Mesenteric fat pad (tissue), 1 donor: ENCODE results near the gene MMP19. TPM values are rescaled to one million over a fixed set of nuclear protein-coding genes. Genes with fewer than 3 reads are reported as not detected.
A peak's percentile ranks its signal among the peaks of the same experiment; 100 is the strongest.

Source experiments
- DNase-seq: peaks from one replicate; pipeline ENCODE4 v3.0.0-alpha.2; 2020; ENCODE audit warnings: low spot score
- long read RNA-seq: library from polyadenylated mRNA; unstranded; transcript quantifications from one replicate; pipeline ENCODE4 v2.0.0, GENCODE V29; 2020
- total RNA-seq: library from RNA; stranded (reverse); fragmentation: NEBNext Ultra II Directional; extraction: Animal tissue kit (Norgen Biotek cat#: 25700); gene quantifications from one replicate; pipeline ENCODE4 v1.2.1, GENCODE V29; 2021
- donor health status: DM: yes; HTN: yes; CAD: no.

MMP19 gene, protein sequence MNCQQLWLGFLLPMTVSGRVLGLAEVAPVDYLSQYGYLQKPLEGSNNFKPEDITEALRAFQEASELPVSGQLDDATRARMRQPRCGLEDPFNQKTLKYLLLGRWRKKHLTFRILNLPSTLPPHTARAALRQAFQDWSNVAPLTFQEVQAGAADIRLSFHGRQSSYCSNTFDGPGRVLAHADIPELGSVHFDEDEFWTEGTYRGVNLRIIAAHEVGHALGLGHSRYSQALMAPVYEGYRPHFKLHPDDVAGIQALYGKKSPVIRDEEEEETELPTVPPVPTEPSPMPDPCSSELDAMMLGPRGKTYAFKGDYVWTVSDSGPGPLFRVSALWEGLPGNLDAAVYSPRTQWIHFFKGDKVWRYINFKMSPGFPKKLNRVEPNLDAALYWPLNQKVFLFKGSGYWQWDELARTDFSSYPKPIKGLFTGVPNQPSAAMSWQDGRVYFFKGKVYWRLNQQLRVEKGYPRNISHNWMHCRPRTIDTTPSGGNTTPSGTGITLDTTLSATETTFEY
- total RNA-seq, result 774 TPM
- long read RNA-seq, transcript MMP19-201 (9 exons, 2,229 nt), result major isoform, 126 of 735 reads
- long read RNA-seq, partial matches to known transcripts, result 238 of 735 reads
- long read RNA-seq, other reads (novel, unspliced or antisense), result 370 of 735 reads

DNA sequence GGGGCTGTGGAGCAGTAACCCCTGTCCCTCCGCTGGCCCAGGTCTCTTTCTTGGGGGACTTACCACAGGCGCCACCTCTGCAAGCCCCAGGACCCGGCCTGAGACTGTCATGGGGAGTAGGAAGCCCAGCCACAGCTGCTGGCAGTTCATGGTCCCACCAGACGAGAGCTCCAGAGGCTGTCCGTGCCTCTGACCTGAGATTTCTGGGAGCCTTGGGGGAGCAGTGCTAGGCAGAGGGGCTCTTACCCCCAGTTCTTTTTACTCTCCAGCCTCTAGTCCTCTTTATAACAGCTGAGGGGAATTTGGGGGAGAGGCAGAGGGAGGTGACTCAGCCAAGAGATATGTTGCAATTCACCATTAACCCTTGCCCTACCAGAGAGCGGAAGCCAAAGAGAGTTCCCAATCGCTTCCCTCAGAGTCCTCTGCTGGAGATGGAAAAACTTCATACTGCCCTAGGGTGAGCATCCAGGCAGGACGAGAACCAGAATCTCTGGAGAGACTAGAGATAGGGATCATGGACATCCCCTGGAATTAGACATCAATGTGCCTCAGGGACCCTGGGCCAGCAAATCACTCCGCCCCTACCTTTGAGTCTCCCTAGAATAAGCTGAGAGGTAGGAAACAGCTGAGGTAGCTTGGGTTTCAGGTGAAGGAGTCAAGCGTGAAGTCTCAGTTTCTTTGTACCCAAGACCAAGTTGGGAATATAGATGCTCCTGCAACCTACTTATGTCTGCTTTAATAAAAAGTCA lies at the start of gene MMP19:
Gene MMP19, minus strand, starts transcription at position 256 of the 749 bp plus-strand sequence. Its CDS starts 106 bp downstream, at position 150.
- DNase-seq, result peak; percentile 79

DNA sequence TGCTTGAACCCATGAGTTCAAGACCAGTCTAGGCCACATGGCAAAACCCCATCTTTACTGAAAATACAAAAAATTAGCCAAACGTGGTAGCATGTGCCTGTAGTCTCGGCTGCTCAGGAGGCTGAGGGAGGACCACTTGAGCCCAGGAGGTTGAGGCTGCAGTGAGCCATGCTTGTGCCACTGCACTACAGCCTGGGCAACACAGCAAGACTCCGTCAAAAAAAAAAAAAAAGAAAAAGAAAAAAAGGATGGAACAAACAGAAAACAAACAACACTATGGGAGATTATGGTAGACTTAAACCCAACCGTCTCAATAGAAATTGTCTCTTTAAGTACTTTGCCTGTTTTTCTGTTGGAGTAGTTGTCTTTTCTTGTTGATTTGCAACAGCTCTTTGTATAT lies 48.6 kb upstream of the MMP19 start:
- DNase-seq, result no peak

DNA sequence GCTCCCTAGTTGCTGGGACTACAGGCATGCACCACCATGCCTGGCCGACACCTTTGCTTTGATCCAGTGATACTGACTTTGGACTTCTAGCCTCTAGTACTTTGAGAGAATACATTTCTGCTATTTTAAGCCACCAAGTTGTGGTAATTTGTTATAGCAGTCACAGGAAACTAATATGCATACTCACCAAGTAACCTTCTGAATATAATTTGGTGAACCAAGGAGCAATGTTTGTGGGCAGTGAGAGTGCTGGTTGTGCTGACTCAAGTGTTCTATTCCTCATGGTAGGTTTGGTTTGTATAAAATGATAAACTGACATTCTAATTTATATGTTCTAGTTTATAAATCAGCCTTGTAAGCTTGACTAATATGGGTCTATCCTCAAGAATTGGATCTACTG lies 42.4 kb upstream of the MMP19 start:
- no peak for DNase-seq

DNA sequence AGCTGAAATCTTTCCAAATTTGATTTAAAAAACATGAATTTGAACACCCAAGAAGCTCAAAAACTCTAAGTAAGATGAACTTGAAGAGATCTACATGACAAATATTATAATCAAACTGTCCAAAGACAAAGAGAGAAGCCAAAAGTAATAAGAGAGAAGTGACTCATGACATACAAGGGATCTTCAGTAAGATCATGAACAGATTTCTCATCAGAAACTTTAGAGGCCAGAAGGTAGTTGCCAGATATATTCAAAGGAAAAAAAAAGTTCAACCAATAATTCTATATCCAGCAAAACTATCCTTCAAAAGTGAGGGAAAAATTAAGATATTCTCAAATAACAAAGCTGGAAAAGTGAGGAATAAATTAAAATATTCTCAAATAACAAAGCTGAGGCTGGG lies 35.1 kb upstream of the MMP19 start:
- DNase-seq, result no peak

DNA sequence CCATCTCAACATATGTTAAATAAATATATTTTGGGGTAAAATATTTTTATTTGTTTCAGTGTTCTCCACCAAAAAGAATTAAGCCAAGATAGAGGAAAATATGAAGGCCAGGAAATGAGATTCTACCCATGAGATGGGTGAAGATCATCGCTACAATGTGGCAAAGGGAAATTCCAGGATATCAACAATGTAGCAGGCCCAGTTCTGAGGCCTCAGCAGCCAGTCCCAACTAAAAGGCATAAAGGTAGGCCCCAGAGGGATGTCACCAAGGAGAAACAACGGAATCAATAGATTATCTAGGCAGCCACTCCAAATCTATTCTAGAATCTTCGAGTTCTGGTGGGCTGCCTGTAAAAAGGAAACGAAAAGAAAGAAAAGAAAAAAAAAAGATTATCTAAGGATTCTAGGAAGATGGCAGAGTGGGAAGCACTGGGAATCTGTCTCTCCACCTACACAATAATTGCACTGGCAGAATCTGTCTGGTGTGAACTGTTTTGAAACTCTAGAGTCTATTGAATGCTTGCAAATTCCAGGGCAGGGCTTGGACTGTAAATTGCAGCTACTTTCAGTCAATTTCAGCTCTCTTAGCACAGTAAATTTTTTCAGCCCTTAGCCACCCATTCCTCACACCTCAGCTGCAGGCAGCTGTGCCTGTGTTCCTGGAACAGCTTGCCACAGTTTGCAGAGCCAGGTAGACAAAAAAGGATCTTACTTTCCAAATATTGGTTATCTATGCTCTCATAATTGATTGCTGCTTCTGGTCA lies 33.1 kb upstream of the MMP19 start:
- no peak for DNase-seq

DNA sequence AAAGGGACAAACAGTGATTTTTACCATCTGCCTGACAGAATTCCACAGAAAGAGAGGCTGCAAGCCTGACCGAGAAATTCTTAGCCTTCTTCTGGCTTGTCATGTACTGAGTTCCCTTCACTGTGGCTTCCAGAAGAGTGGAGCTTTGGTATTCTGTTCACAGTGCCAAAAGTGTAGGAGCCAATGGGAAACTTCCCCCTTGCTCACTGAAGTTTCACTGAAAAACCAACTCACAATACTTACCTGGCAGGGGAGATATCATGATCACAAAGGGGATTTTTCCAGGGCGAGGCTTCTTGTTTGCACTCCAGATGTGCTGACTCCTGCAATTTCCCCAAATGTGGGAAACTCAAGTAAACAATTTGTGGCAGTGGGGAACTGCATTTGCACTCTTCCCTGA lies 31.7 kb upstream of the MMP19 start:
- peak; percentile 2 for DNase-seq

DNA sequence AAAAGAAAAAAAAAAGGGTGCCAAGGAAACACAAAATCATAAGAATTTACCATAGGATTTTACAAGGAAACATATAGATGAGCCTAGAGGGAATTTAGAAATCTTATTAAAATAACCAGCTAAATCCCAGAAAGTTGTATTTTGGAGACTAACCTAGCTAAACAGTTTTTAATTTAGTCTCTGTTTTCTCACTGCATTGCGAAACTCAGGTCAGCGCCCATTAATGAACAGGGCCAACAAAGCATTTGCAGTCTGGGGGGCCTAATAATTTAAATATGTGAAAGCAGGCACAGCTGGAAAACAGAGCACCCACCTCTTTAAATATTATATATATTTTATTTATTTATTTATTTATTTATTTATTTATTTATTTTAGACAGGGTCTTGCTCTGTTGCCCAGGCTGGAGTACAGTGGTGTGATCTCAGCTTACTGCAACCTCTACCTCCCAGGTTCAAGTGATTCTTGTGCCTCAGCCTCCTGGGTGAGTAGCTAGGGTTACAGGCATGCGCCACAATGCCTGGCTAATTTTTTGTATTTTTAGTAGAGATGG lies 23.8 kb upstream of the MMP19 start:
- peak; percentile 8 for DNase-seq

DNA sequence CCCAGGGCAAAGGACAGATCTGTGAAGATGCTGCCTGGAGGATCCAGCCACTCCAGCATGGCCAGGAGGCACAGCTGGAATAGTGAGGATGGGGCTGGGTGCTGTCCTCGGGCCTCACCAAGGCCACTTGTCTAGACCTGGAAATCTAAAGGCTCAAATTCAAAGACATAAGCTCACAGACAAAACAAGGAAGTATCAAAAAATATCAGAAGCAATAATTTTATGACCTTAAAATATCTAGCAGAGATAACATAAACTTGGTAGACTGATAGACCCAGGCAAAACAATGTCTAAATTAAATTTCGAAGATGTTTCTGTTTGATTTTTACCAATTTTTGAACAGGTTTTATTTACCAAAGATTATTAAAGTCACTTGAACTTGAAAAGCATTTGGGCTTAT lies 22.6 kb upstream of the MMP19 start:
- DNase-seq, result no peak

DNA sequence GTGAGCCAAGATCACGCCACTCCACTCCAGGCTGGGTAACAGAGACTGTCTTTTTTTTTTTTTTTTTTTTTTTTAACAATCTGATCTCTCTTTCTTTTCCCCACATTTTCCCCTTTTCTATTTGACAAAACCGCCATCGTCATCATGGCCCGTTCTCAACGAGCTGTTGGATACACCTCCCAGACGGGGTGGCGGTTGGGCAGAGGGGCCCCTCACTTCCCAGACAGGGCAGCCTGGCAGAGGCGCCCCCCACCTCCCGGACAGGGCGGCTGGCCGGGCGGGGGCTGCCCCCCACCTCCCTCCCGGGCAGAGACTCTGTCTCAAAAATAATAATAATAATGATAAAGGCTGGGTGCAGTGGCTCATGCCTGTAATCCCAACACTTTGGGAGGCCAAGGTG lies 20.2 kb upstream of the MMP19 start:
- peak; percentile 73 for DNase-seq

DNA sequence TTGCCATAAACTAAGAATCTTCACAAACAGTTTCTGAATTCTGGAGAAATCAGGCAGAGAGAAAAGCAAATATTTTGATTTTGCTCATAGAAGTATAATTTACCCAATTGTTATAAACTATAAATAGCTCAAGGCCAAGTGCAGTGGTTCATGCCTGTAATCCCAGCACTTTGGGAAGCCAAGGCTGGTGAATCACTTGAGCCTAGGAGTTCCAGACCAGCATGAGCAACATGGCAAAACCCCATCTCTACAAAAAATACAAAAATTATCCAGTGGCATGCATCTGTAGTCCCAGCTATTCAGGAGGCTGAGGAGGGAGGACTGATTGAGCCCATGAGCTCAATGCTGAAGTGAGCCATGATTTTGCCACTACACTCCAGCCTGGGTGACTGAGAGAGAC lies 19.6 kb upstream of the MMP19 start:
- no peak for DNase-seq

DNA sequence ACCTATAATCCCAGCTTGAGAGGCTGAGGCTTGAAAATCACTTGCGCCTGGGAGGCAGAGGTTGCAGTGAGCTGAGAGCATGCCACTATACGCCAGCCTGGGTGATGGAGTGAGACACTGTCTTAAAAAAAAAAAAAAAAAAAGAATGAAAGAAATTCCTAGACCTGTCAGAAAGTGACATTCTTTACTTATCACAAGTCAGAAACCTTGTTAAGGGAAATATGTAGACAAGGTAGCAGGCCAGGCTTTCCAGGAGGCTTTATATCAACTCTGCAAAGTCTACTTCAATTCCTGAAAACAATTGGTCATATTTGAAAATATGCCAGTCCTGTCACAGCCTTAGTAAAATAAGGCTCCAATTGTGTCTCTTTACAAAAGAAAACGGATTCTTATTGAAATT lies 19.1 kb upstream of the MMP19 start:
- no peak for DNase-seq

DNA sequence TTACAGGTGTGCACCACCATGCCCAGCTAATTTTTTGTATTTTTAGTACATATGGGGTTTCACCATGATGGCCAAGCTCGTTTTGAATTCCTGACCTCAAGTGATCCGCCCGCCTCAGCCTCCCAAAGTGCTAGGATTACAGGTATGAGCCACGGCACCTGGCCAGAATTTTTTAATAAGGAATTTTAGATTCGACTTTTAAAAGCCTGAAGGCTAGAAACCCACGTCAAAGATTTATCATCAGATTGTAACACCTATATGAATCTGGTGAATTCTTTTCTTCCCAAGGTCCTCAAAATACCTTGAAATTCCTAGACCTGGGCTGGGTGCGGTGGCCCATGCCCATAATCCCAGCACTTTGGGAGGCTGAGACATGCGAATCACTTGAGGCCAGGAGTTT lies 18.7 kb upstream of the MMP19 start:
- no peak for DNase-seq

DNA sequence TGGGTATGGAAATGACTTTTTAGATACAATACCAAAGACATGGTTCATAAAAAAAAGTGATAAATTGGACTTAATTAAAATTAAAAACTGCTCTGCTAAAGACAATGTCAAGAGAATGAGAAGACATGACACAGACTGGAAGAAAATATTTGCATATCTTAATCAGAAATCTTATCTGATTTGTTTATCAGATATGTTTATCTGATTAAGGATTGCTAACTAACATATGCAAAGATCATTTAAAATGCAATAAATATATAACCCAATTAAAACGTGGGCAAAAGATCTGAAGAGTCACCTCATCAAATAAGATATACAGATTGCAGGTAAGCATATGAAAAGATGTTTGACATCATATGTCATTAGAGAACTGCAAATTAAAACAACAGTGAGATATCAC lies 10.0 kb upstream of the MMP19 start:
- no peak for DNase-seq

DNA sequence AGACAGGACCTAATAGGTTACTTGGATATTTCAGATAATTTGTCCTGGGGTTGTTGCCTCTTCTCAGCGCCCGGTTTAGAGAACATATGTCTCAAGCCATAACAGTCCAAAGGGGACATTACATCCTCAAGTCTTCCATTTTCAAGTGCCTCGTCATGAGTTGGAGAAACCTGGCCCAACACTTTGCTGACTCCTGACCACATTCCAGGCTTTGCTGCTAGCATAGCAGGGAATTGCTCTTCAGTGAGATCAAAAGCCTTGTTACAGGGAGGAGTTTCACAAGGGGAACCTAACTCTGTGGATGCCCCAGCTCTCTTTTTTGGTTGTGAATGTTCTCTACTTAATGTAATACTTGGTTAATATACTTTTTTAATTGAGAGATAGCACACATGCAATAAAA lies 8.2 kb upstream of the MMP19 start:
- DNase-seq, result no peak

DNA sequence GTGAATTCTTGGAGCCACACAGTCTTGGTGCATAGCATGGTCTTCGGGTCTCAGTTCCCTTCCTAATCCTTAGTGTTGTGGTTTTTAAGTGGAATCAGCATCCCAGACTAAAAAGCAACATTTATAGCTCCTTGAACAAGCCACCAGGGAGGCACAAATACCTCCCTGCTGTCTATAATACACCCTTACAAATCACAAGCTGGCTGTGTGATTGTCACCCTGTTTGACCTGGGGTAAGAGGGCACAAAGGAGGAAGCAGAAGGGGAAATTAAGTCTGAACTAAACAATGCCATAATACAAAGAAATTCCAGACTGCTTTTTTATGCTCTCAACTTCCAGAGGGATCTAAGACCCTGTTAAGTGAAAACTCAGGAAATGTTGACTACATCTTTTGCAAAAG lies 7.7 kb upstream of the MMP19 start:
- DNase-seq, result no peak

DNA sequence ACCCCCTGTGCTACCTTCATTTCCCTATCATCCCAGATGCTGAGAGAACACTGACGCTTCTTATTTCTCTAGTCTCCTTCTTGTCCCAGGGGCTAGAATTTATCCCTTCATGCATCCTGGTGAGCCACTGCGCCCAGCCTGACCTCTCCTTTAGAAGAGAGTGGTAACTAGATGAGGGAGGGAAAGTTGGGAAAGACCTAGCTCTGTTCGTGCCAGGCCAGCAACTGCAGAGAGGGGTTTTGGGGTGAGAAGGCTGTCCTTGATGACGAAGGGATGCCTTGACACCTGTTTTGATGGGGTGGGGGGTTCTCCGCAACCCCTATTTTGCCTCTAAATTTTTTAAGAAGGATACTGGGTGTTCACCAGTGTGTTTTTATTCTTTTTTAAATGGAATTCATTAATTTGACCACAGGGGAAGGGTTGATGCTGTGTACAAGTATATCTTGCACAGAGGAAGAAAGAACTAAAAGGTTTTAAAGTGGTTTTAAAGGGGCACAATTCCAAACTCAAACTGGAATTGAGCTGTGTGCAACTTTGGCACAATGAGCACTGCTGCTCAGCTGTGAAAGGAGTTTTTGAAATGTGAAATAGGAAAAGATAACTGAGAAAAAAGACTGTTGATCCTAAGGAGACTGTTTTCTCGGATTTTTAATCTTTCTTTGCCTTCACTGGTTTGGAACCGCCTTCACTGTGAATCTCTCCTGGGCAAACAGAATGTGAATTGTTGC lies 7.0 kb upstream of the MMP19 start:
- no peak for DNase-seq

DNA sequence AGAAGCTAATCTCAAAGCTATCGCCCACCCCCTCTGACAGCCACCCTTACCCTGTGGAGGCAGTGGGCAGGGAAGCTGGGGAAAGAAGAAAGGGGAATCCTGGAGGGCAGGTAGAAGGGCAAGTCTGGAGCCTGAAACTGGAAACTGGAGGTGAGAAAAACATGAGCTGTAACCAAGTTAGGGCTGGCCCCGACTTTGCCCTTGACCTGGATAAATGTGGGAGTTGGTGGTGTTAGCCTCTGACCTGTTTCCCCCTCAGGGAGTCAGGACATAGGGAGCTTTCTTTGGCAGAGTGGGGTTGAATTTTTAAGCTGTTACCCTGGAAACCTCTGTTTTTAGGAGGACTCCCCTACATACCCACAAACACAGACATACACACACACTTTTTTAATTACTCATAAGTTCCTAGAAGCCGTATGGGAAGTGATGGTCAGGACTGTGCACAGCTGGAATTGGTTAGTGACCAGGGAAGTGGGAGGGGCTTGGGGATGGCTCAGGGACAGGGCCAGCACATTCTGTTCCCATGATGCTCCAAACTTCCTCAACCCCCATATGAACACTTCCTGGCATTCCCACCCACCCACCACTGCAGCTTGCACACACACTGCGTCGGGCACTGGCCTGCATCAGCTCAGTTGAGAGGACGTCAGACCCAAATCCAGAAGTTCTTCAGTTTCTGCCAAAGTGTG lies 5.0 kb upstream of the MMP19 start:
- DNase-seq, result peak; percentile 92

DNA sequence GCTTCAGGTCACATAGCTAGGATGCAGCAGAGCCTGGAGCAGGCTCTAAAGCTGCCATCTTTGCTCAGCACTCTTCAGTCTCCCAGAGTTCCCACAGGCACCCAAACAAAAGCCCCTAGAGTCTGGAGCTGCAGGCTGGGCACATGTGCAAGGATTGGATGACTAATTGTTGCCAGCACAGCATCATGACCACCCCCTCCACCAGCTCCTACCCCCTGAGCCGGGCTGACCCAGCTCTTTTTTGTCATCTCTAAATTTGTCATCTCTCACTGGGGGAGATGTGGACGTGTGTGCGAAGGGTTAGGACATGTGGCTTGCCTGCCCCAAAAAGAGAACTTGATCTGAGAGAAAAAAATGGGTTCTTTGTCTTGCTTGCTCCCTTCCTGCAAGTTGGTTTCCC lies 4.3 kb upstream of the MMP19 start:
- no peak for DNase-seq

DNA sequence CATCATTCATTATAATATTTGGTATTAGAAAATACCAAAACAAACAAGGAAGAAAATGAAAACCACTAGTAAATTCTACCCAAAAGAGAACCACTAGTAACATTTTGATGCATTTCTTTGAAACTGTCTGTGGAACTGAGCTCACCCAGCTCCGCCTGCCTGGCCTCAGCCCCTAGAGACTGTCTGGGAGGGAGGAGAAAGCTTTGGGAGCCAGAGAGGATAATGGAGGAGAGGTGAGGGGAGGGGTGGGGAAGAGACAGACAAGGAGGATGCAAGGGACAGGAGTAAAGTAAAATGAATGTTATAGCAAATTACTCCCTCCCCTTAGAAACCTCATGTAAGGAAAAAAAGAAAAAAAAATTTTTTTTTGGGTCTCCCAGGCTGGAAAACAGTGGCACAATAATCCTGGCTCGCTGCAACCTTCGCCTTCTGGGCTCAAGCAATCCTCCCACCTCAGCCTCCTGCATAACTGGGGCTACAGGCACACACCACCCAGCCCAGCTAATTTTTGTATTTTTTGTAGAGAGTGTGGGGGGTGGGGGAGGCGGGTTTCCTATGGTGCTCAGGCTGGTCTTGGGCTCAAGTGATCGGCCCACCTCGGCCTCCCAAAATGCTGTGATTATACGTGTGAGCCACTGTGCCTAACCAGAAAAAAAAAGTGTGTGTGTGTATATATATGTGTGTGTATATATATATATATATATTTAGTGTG lies 3.2 kb upstream of the MMP19 start:
- DNase-seq, result no peak
